LNCAP (cell line): ENCODE measurements around the gene PRR35.

Experiments used
- TF ChIP-seq, protein P1 (sequence below): fragments of 450-650 bp; IDR thresholded peaks from 2 replicates; pipeline ENCODE4 v1.5.1; 2017; ENCODE audit warnings: mild to moderate bottlenecking

Gene PRR35

DNA sequence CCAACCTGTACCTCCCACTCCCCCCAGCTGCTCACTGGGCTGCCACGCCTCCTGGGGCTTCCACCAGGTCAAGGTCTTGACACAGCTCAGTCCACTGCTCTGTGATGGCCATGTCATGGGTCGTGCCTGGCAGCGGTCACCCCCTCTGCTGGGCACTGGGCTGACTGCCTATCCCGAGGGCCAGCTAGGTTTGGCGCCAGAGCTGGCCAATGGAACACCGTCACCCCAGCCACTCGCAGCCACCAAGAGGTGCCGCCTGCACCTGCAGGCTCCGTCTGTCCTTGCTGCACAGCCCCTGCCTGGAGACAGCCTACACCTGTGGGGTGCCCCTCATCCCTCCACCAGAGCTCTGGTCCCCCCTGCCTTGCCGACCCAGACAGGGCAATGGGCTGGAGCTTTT lies 25.2 kb downstream of the PRR35 start:
- TF ChIP-seq, protein P1, sequence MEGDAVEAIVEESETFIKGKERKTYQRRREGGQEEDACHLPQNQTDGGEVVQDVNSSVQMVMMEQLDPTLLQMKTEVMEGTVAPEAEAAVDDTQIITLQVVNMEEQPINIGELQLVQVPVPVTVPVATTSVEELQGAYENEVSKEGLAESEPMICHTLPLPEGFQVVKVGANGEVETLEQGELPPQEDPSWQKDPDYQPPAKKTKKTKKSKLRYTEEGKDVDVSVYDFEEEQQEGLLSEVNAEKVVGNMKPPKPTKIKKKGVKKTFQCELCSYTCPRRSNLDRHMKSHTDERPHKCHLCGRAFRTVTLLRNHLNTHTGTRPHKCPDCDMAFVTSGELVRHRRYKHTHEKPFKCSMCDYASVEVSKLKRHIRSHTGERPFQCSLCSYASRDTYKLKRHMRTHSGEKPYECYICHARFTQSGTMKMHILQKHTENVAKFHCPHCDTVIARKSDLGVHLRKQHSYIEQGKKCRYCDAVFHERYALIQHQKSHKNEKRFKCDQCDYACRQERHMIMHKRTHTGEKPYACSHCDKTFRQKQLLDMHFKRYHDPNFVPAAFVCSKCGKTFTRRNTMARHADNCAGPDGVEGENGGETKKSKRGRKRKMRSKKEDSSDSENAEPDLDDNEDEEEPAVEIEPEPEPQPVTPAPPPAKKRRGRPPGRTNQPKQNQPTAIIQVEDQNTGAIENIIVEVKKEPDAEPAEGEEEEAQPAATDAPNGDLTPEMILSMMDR = no peak; the same call in 1 of the 2 replicates

DNA sequence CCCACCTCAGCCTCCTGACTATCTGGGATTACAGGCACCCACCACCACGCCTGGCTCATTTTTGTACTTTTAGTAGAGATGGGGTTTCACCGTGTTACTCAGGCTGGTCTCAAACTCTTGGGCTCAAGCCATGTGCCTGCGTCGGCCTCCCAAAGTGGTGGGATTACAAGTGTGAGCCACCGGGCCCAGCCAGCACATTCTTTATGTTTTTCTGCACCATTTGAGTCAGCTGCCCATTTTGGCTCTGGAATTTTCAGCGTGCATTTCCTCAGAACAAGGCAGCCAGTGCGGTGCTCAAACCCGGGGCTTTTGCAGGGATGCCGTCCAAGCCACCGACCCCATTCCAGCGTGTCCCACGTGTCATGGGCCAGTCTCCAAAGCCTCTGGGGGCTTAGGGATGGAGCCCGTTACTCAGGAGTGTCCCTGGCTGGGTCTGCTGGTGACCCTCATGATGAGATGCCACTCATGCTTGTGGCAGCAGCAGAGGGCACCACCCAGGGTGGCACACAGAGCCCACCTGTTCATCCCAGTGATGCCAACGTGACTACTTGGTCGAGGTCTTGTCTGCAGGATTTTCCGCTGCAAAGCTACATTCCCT lies 26.0 kb downstream of the PRR35 start:
- TF ChIP-seq, protein P1 = no peak

- TF ChIP-seq, protein P1 = no peak
These were observed 26.7 kb downstream of the PRR35 start for GRCh38 chr16:586645-587590.

DNA sequence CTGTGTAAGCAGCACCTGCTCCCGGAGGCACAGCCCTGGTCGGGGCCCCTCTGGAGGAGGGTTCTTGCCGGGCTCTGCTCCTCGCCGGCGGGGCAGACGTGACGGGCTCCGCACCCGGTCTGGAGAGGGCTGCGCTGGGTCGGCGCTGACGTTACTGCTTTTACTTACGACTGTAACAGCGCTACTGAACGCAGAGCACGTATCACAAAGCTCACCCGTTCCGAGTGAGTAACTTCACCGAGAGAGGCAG lies 28.4 kb downstream of the PRR35 start:
- TF ChIP-seq, protein P1 = no peak

DNA sequence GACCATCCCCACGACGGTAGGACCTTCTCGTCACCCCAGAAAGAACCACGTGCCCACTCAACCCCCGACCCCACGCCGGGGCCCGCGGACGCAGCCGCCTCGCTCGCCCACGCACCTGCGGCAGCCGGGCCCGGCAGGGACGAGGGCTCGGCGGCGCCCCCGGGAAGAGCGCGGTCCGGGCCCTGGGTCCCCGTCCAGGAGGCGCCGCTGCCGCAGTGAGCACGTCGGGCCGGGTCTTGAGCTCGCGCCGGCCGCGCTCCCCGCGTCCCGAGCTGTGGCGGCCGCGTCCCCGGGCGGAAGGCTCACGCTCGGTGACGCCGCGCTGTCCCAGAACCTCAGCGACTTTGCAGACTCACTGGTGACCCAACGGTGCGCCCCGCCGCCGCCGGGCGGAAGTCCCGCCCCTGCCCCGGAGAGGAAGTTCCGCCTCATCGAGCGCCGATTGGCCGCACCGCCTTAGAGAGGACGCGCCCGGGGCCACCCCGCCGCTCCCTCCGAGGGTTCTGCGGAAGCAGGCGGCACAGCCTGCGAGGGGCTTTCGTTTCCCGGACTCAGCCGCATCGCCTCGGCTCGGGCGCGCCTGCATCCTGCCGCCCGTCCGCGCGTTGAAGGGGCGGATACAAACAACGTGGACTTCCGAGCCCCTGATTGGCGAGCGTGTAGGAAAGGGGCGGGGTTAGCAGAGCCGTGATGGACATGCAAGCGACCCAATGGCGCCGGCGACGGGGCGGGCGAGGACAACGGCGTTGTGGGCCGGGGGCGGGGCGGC lies 28.9 kb downstream of the PRR35 start:
- TF ChIP-seq, protein P1 = no peak

DNA sequence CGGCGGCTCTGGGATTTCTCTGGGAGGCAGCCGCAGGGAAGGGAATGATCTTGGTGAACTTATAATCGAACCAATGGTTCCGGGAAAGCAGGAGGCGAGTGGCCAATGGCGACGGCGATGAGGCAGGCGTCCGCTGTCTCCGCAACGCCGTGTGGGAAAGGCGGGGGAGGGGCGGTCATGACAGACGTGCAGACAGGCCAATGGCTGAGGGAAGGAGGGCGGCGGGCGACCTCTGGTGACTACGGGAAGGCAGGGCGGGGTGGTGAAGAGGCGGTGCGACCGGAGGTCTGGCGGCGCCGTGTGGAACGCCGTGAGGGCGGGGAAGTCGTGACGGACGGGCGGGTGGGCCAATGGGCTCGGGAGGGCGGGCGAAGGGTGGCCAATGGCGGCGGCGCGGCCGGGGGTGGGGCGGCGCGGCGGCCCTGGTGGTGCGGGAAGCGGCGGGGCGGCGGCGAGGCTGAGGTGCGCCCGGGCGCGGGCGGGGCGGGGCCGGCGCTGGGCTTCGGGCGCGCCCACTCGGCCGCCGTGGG lies 29.5 kb downstream of the PRR35 start, which contains the start of gene RAB40C:
Gene RAB40C, plus strand, starts transcription at position 409 of the 530 bp plus-strand sequence. CDS start 226 bp downstream, outside the sequence.
- TF ChIP-seq, protein P1 = no peak

DNA sequence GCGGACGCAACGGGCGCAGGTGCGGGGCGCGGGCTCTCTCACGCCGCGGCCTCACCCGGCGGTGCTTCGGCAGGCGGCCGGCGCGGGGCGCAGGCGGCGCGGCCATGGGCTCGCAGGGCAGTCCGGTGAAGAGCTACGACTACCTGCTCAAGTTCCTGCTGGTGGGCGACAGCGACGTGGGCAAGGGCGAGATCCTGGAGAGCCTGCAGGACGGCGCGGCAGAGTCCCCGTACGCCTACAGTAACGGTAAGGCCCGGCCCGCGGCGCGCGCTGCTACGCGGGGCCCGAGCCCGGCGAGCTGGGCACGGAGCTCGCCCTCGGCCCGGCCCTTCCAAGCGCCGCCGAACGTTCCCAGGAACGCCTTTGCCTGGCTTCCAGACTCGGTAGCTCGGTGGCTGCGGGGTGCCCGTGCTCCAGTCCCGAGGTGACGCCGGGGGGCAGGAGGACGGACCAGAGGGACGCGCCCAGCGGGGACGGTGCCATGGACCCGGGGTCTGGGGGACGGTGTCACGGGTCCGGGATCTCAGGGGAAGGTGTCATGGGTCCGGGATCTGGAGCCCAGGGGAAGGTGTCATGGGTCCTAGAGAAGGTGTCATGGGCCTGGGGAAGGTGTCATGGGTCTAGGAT lies 30.1 kb downstream of the PRR35 start:
- TF ChIP-seq, protein P1 = 0 out of 2 replicates have a peak, but pooled peaks have one; percentile 17
